Measurements from ENCODE around the gene NUDT19.

DNA sequence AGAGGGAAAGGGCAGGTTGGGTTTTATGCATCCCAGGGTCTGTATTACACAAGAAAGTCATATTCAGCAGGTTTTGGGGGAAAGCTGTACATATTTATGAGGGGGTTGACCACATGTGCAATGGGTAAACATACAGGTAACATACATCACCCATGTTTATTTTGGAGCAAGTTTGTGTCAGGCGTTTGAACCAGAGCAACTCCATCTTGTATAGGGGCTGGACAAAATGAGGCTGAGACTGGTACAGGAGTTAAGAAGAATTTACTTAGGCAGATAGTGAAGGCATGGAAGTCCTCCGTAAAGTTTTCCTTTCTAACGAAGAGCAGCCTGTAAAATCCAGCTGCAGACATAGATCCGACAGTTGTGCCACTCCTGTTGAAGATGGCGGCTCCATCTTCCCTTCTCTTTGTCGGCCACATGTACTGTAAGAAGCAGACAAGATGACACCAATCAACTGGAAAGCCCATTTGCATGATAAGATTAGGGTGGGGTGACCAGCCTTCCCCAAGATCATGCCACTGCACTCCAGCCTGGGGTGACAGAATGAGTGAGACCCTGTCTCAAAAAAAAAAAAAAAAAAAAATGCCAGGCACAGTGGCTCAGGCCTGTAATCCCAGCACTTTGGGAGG, 4.7 kb upstream of the NUDT19 start:
- TF ChIP-seq, protein P1, sequence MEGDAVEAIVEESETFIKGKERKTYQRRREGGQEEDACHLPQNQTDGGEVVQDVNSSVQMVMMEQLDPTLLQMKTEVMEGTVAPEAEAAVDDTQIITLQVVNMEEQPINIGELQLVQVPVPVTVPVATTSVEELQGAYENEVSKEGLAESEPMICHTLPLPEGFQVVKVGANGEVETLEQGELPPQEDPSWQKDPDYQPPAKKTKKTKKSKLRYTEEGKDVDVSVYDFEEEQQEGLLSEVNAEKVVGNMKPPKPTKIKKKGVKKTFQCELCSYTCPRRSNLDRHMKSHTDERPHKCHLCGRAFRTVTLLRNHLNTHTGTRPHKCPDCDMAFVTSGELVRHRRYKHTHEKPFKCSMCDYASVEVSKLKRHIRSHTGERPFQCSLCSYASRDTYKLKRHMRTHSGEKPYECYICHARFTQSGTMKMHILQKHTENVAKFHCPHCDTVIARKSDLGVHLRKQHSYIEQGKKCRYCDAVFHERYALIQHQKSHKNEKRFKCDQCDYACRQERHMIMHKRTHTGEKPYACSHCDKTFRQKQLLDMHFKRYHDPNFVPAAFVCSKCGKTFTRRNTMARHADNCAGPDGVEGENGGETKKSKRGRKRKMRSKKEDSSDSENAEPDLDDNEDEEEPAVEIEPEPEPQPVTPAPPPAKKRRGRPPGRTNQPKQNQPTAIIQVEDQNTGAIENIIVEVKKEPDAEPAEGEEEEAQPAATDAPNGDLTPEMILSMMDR (IDR thresholded peaks at IDR 0.05; ENCODE audit: low read depth, low read length, missing input control): no peak
- TF ChIP-seq, protein P2, sequence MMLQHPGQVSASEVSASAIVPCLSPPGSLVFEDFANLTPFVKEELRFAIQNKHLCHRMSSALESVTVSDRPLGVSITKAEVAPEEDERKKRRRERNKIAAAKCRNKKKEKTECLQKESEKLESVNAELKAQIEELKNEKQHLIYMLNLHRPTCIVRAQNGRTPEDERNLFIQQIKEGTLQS (IDR thresholded peaks at IDR 0.05): no peak
- TF ChIP-seq, protein P3, sequence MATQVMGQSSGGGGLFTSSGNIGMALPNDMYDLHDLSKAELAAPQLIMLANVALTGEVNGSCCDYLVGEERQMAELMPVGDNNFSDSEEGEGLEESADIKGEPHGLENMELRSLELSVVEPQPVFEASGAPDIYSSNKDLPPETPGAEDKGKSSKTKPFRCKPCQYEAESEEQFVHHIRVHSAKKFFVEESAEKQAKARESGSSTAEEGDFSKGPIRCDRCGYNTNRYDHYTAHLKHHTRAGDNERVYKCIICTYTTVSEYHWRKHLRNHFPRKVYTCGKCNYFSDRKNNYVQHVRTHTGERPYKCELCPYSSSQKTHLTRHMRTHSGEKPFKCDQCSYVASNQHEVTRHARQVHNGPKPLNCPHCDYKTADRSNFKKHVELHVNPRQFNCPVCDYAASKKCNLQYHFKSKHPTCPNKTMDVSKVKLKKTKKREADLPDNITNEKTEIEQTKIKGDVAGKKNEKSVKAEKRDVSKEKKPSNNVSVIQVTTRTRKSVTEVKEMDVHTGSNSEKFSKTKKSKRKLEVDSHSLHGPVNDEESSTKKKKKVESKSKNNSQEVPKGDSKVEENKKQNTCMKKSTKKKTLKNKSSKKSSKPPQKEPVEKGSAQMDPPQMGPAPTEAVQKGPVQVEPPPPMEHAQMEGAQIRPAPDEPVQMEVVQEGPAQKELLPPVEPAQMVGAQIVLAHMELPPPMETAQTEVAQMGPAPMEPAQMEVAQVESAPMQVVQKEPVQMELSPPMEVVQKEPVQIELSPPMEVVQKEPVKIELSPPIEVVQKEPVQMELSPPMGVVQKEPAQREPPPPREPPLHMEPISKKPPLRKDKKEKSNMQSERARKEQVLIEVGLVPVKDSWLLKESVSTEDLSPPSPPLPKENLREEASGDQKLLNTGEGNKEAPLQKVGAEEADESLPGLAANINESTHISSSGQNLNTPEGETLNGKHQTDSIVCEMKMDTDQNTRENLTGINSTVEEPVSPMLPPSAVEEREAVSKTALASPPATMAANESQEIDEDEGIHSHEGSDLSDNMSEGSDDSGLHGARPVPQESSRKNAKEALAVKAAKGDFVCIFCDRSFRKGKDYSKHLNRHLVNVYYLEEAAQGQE (IDR thresholded peaks at IDR 0.05): no peak
- TF ChIP-seq, protein P4, sequence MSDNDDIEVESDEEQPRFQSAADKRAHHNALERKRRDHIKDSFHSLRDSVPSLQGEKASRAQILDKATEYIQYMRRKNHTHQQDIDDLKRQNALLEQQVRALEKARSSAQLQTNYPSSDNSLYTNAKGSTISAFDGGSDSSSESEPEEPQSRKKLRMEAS (IDR thresholded peaks at IDR 0.05): no peak
- TF ChIP-seq YY1 (IDR thresholded peaks at IDR 0.05) (no peak), TAF1 (conservative IDR thresholded peaks at IDR 0.05) (no peak), RXRA (IDR thresholded peaks at IDR 0.05) (no peak), EGR1 (IDR thresholded peaks at IDR 0.05; ENCODE audit: low read depth in 2 of 2) (no peak), JUND (IDR thresholded peaks at IDR 0.05) (no peak), HNF4G (IDR thresholded peaks at IDR 0.05) (no peak), SP1 (IDR thresholded peaks at IDR 0.05) (no peak)
- TF ChIP-seq, protein P5, sequence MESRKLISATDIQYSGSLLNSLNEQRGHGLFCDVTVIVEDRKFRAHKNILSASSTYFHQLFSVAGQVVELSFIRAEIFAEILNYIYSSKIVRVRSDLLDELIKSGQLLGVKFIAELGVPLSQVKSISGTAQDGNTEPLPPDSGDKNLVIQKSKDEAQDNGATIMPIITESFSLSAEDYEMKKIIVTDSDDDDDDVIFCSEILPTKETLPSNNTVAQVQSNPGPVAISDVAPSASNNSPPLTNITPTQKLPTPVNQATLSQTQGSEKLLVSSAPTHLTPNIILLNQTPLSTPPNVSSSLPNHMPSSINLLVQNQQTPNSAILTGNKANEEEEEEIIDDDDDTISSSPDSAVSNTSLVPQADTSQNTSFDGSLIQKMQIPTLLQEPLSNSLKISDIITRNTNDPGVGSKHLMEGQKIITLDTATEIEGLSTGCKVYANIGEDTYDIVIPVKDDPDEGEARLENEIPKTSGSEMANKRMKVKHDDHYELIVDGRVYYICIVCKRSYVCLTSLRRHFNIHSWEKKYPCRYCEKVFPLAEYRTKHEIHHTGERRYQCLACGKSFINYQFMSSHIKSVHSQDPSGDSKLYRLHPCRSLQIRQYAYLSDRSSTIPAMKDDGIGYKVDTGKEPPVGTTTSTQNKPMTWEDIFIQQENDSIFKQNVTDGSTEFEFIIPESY (IDR thresholded peaks at IDR 0.05): no peak

Measured in liver (tissue), 3 donors.